HepG2 (cell line): ENCODE measurements around the gene DST. TPM values are rescaled to one million over a fixed set of nuclear protein-coding genes. Genes with fewer than 3 reads are reported as not detected.

Experiments
- ATAC-seq: fragments of 200-7000 bp; cut with Tn5 transposase; 3 replicates; pipeline ENCODE4 v1.9.1; 2020; ENCODE audit warnings: mild to moderate bottlenecking, moderate library complexity
- BruUV-seq: library from RNA; stranded (reverse); fragments of 400-500 nt; replicated peaks from 2 replicates; lab custom pipeline; 2021; lab: Mats Ljungman, UMichigan
- CTCF ChIA-PET: fragments of 300-600 bp; formaldehyde crosslinking; extraction: SDS; loops from one replicate; lab custom pipeline; 2021; ENCODE audit warnings: low total read pairs, inconsistent platforms, low intra/inter-chr PET ratio; lab: Yijun Ruan, JAX
- POLR2A ChIA-PET: fragments of 350-600 bp; sonication (Branson Sonifier 250); formaldehyde crosslinking; loops from one replicate; lab custom pipeline; 2020; ENCODE audit warnings: antibody characterized with exemption, inconsistent platforms; lab: Yijun Ruan, JAX
- DNase-seq: peaks from one replicate; pipeline ENCODE4 v3.0.0-alpha.2; 2015; ENCODE audit warnings: low spot score
- FAIRE-seq: peaks from 3 replicates; lab custom pipeline; 2011; peaks lifted over from hg19 to GRCh38; lab: Jason Lieb, UNC
- H2AFZ ChIP-seq: one replicate; pipeline ENCODE4 v1.6.1; 2011; ENCODE audit warnings: low read length, inconsistent platforms
- H3K27ac ChIP-seq: fragments of 300-600 bp; 3 replicates; pipeline ENCODE4 v1.8.0; 2011; ENCODE audit warnings: mixed run types, mild to moderate bottlenecking, mixed read lengths, low read length, inconsistent platforms; ENCODE audit not compliant: insufficient read depth; ENCODE audit errors: extremely low read length
- H3K27me3 ChIP-seq, 2 experiments: fragments of 200-600 bp in 1 of 2; 2 replicates in 1 of 2; 3 replicates in 1 of 2; pipeline versions ENCODE4 v1.6.0 to v1.8.0; 2011; ENCODE audit warnings: low read length in 2 of 2, mild to moderate bottlenecking in 2 of 2, moderate library complexity in 2 of 2, inconsistent platforms in 1 of 2; ENCODE audit not compliant: insufficient read depth in 2 of 2, control insufficient read depth in 1 of 2
- H3K36me3 ChIP-seq, 2 experiments: fragments of 200-600 bp in 1 of 2; replicated peaks in 1 of 2; 2 replicates in 1 of 2; 3 replicates in 1 of 2; pipeline versions ENCODE4 v1.5.1 to v1.8.0; 2011; ENCODE audit warnings: low read length in 2 of 2, inconsistent platforms in 1 of 2; ENCODE audit not compliant: insufficient read depth in 2 of 2, control insufficient read depth in 1 of 2
- H3K4me1 ChIP-seq: 2 replicates; pipeline ENCODE4 v1.5.1; 2012; ENCODE audit warnings: low read length, inconsistent platforms; ENCODE audit not compliant: insufficient read depth
- H3K4me2 ChIP-seq: 2 replicates; pipeline ENCODE4 v1.6.0; 2011; ENCODE audit warnings: low read depth, low read length, inconsistent platforms
- H3K4me3 ChIP-seq, 3 experiments: fragments of 200-600 bp in 1 of 3; sonication (generic), shearing (Covaris generic) in 1 of 3; replicated peaks in 1 of 3; 2 replicates each; pipeline ENCODE4 v1.5.1; 2011 to 2016; ENCODE audit warnings: low read length in 3 of 3, inconsistent platforms in 2 of 3, low read depth in 2 of 3, mild to moderate bottlenecking in 2 of 3, control low read depth in 1 of 3, mixed read lengths in 1 of 3; ENCODE audit not compliant: insufficient read depth in 1 of 3
- H3K79me2 ChIP-seq: one replicate; pipeline ENCODE4 v1.6.1; 2011; ENCODE audit warnings: low read length, inconsistent platforms; ENCODE audit not compliant: insufficient read depth
- H3K9ac ChIP-seq: 2 replicates; pipeline ENCODE4 v1.6.0; 2011; ENCODE audit warnings: mild to moderate bottlenecking, low read depth, low read length, inconsistent platforms; ENCODE audit not compliant: insufficient read depth
- H3K9me3 ChIP-seq: 2 replicates; pipeline ENCODE4 v1.5.1; 2012; ENCODE audit warnings: mild to moderate bottlenecking, low read length
- H4K20me1 ChIP-seq: 2 replicates; pipeline ENCODE4 v1.6.0; 2011; ENCODE audit warnings: inconsistent platforms, mild to moderate bottlenecking, low read length, moderate library complexity; ENCODE audit not compliant: insufficient read depth
- AGO1 ChIP-seq: fragments of 200-400 bp; formaldehyde crosslinking; IDR thresholded peaks from 2 replicates; pipeline ENCODE4 v1.6.1; 2017; ENCODE audit warnings: mild to moderate bottlenecking, low read depth, low read length, moderate library complexity; ENCODE audit not compliant: poor library complexity, severe bottlenecking
- GABPB1 ChIP-seq: IDR thresholded peaks from 2 replicates; pipeline ENCODE4 v1.6.1; 2016; ENCODE audit warnings: mild to moderate bottlenecking, missing genetic modification reagents, moderate library complexity, missing compliant biosample characterization
- ZNF251 ChIP-seq: sonication (generic); formaldehyde crosslinking; IDR thresholded peaks from 2 replicates; pipeline ENCODE4 v1.9.0; 2021; ENCODE audit warnings: mild to moderate bottlenecking, missing genetic modification reagents
- ZNF33B ChIP-seq: sonication (generic); formaldehyde crosslinking; IDR thresholded peaks from 2 replicates; pipeline ENCODE4 v1.5.1; 2020; ENCODE audit warnings: mild to moderate bottlenecking, missing genetic modification reagents
- ZNF746 ChIP-seq: sonication (generic); formaldehyde crosslinking; IDR thresholded peaks from 2 replicates; pipeline ENCODE4 v1.8.0; 2022; ENCODE audit warnings: mild to moderate bottlenecking, missing genetic modification reagents
- WGBS: methylation state at CpG from one replicate; pipeline ENCODE4 v1.1.6; 2017; ENCODE audit warnings: low lambda C conversion rate; 5-methylcytosine and 5-hydroxymethylcytosine counted together
- in situ Hi-C: cut with HindIII; loops from 2 replicates; pipeline ENCODE4 v1.10.0; 2017; ENCODE audit warnings: low pct_unique_long_range_greater_than_20kb; ENCODE audit not compliant: extremely low pct_ligation_motif_present
- intact Hi-C: fragments of 100-400 bp; cut with micrococcal nuclease; formaldehyde crosslinking; loops from one replicate; pipeline ENCODE4 v1.10.0; 2022; ENCODE audit not compliant: unreplicated experiment
- polyA plus RNA-seq, 8 experiments: library from polyadenylated mRNA; depleted of rRNA in 3 of 8; stranded (reverse) in 7 of 8; unstranded in 1 of 8; fragments of >200 nt; fragmentation: Illumina TruSeq in 4 of 8; extraction: Trizol in 4 of 8; gene quantifications; 2 replicates each; pipeline versions ENCODE4 v1.2.1 to v1.2.3, GENCODE V29; 2011 to 2016; ENCODE audit warnings: low read depth in 4 of 8, missing spikeins in 1 of 8, mixed read lengths in 1 of 8; ENCODE audit not compliant: insufficient read depth in 1 of 8
- total RNA-seq, 5 experiments: library from RNA; depleted of rRNA; stranded (reverse); fragments of >200 nt; fragmentation: Illumina TruSeq; extraction: Trizol; gene quantifications; 2 replicates each; pipeline ENCODE4 v1.2.3, GENCODE V29; 2016; ENCODE audit warnings: low read depth in 1 of 5
- TF ChIP-seq, protein P1 (sequence below): sonication (generic); formaldehyde crosslinking; IDR thresholded peaks from 2 replicates; pipeline ENCODE4 v1.4.0; 2020; ENCODE audit warnings: missing genetic modification reagents
- TF ChIP-seq, protein P2 (sequence below): sonication (generic); formaldehyde crosslinking; IDR thresholded peaks from 2 replicates; pipeline ENCODE4 v1.4.0; 2020; ENCODE audit warnings: missing genetic modification reagents, borderline replicate concordance

Gene DST
- total and polyA plus RNA-seq, 2 of the 13 experiments (the other 11 are each of a cell fraction or from before 2014, with no cell fraction given): 64.4 to 89.0 TPM

DNA sequence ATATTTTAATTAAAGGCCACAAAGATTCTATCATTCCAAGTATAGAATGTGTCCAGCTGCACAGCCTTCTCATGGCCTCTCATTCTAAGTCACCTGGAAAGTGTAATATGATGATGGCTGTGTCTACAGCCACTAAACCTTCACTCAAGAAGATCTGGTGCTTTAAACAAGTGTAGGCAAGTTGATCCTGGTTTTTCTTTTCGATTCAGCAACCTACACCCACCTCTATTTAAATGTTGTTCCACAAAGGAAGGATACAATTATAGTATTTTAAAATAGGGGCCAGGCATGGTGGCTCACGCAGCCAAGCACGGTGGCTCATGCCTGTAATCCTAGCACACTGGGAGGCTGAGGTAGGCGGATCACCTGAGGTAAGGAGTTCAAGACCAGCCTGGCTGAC is 25.5 kb upstream of the DST start:
- no TSS peak for BruUV-seq
- H3K4me3 ChIP-seq: no peak overlapping the region
- intact Hi-C loops: no loop called here
- FAIRE-seq: no peak
- ChIA-PET CTCF (no interaction called here), POLR2A (no interaction called here)
- in situ Hi-C loops: no loop called here
- no peak for DNase-seq
- no peak overlapping the region for H3K27ac ChIP-seq
- ATAC-seq: no peak
- no peaks in the 10 kb centered on the region; a peak in 2 of 5 replicates for H3K36me3 ChIP-seq
- 98% methylated on average over 4 of the region's 4 CpGs for whole genome bisulfite sequencing
- no peak overlapping the region for H3K9ac ChIP-seq
- H2AFZ ChIP-seq: no peak overlapping the region
- peaks cover 20% of the 10 kb centered on the region for H3K4me1 ChIP-seq
- H3K79me2 ChIP-seq: no peaks in the 10 kb centered on the region
- H3K4me2 ChIP-seq: no peak overlapping the region
- no peaks in the 10 kb centered on the region for H4K20me1 ChIP-seq
- H3K27me3 ChIP-seq: no peaks in the 10 kb centered on the region
- TF ChIP-seq, protein P1, sequence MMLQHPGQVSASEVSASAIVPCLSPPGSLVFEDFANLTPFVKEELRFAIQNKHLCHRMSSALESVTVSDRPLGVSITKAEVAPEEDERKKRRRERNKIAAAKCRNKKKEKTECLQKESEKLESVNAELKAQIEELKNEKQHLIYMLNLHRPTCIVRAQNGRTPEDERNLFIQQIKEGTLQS (CRISPR knock-in tag): no peak
- TF ChIP-seq ZNF746 (CRISPR knock-in tag): no peak
- TF ChIP-seq, protein P2, sequence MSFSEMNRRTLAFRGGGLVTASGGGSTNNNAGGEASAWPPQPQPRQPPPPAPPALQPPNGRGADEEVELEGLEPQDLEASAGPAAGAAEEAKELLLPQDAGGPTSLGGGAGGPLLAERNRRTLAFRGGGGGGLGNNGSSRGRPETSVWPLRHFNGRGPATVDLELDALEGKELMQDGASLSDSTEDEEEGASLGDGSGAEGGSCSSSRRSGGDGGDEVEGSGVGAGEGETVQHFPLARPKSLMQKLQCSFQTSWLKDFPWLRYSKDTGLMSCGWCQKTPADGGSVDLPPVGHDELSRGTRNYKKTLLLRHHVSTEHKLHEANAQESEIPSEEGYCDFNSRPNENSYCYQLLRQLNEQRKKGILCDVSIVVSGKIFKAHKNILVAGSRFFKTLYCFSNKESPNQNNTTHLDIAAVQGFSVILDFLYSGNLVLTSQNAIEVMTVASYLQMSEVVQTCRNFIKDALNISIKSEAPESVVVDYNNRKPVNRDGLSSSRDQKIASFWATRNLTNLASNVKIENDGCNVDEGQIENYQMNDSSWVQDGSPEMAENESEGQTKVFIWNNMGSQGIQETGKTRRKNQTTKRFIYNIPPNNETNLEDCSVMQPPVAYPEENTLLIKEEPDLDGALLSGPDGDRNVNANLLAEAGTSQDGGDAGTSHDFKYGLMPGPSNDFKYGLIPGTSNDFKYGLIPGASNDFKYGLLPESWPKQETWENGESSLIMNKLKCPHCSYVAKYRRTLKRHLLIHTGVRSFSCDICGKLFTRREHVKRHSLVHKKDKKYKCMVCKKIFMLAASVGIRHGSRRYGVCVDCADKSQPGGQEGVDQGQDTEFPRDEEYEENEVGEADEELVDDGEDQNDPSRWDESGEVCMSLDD (CRISPR knock-in tag): no peak
- TF ChIP-seq ZNF251 (CRISPR knock-in tag): no peak
- no peak for TF ChIP-seq ZNF33B
- TF ChIP-seq, all 625 proteins: peak for 0
- H3K9me3 ChIP-seq: no peaks in the 10 kb centered on the region

DNA sequence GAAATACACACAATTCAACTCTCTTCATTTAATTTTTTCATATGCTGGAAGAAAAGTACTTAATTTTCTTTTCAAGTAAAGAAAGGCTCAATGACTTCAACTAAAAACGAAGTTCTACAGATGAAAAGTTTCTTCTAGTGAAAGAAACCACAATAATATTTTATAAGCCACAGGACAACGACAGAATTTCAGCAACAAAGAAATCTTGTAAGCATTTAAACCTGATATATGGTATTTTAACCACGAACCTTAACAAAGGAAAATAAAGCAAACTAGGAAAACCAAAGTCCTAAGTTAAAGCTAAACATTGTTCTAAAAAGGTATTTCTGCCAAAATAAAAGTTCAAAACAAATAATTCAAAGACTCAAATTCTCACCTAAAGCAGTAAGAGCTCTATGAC is 24.6 kb upstream of the DST start:
- BruUV-seq: no TSS peak
- intact Hi-C loops (no loop called here), in situ Hi-C loops (no loop called here)
- ChIA-PET CTCF (no interaction called here), POLR2A (no interaction called here)
- Histone ChIP-seq H3K4me2 (no peak overlapping the region), H3K79me2 (no peaks in the 10 kb centered on the region), H3K36me3 (no peaks in the 10 kb centered on the region; a peak in 2 of 5 replicates), H3K4me1 (peaks cover 20% of the 10 kb centered on the region), H2AFZ (no peak overlapping the region), H3K4me3 (no peak overlapping the region), H3K27me3 (no peaks in the 10 kb centered on the region), H3K9me3 (no peaks in the 10 kb centered on the region), H4K20me1 (no peaks in the 10 kb centered on the region), H3K9ac (no peak overlapping the region), H3K27ac (no peak overlapping the region)
- DNase-seq (no peak), FAIRE-seq (no peak), ATAC-seq (no peak)
- TF ChIP-seq GABPB1 (CRISPR knock-in tag) (no peak), AGO1 (no peak)
- 61% methylated on average over 3 of the region's 3 CpGs for WGBS
